HepG2 (cell line): ENCODE data around the gene TPST1. TPM values are rescaled to one million over a fixed set of nuclear protein-coding genes. Genes with fewer than 3 reads are reported as not detected.

ENCODE experiments used
- ATAC-seq: fragments of 200-7000 bp; cut with Tn5 transposase; 3 replicates; pipeline ENCODE4 v1.9.1; 2020; ENCODE audit warnings: mild to moderate bottlenecking, moderate library complexity
- BruUV-seq: library from RNA; stranded (reverse); fragments of 400-500 nt; replicated peaks from 2 replicates; lab custom pipeline; 2021; lab: Mats Ljungman, UMichigan
- CTCF ChIA-PET: fragments of 300-600 bp; formaldehyde crosslinking; extraction: SDS; loops from one replicate; lab custom pipeline; 2021; ENCODE audit warnings: low total read pairs, inconsistent platforms, low intra/inter-chr PET ratio; lab: Yijun Ruan, JAX
- POLR2A ChIA-PET: fragments of 350-600 bp; sonication (Branson Sonifier 250); formaldehyde crosslinking; loops from one replicate; lab custom pipeline; 2020; ENCODE audit warnings: antibody characterized with exemption, inconsistent platforms; lab: Yijun Ruan, JAX
- DNase-seq: peaks from one replicate; pipeline ENCODE4 v3.0.0-alpha.2; 2015; ENCODE audit warnings: low spot score
- FAIRE-seq: peaks from 3 replicates; lab custom pipeline; 2011; peaks lifted over from hg19 to GRCh38; lab: Jason Lieb, UNC
- H2AFZ ChIP-seq: one replicate; pipeline ENCODE4 v1.6.1; 2011; ENCODE audit warnings: low read length, inconsistent platforms
- H3K27ac ChIP-seq: fragments of 300-600 bp; 3 replicates; pipeline ENCODE4 v1.8.0; 2011; ENCODE audit warnings: mixed run types, mild to moderate bottlenecking, mixed read lengths, low read length, inconsistent platforms; ENCODE audit not compliant: insufficient read depth; ENCODE audit errors: extremely low read length
- H3K27me3 ChIP-seq, 2 experiments: fragments of 200-600 bp in 1 of 2; 2 replicates in 1 of 2; 3 replicates in 1 of 2; pipeline versions ENCODE4 v1.6.0 to v1.8.0; 2011; ENCODE audit warnings: low read length in 2 of 2, mild to moderate bottlenecking in 2 of 2, moderate library complexity in 2 of 2, inconsistent platforms in 1 of 2; ENCODE audit not compliant: insufficient read depth in 2 of 2, control insufficient read depth in 1 of 2
- H3K36me3 ChIP-seq, 2 experiments: fragments of 200-600 bp in 1 of 2; replicated peaks in 1 of 2; 2 replicates in 1 of 2; 3 replicates in 1 of 2; pipeline versions ENCODE4 v1.5.1 to v1.8.0; 2011; ENCODE audit warnings: low read length in 2 of 2, inconsistent platforms in 1 of 2; ENCODE audit not compliant: insufficient read depth in 2 of 2, control insufficient read depth in 1 of 2
- H3K4me1 ChIP-seq: 2 replicates; pipeline ENCODE4 v1.5.1; 2012; ENCODE audit warnings: low read length, inconsistent platforms; ENCODE audit not compliant: insufficient read depth
- H3K4me2 ChIP-seq: 2 replicates; pipeline ENCODE4 v1.6.0; 2011; ENCODE audit warnings: low read depth, low read length, inconsistent platforms
- H3K4me3 ChIP-seq, 3 experiments: fragments of 200-600 bp in 1 of 3; sonication (generic), shearing (Covaris generic) in 1 of 3; replicated peaks in 1 of 3; 2 replicates each; pipeline ENCODE4 v1.5.1; 2011 to 2016; ENCODE audit warnings: low read length in 3 of 3, inconsistent platforms in 2 of 3, low read depth in 2 of 3, mild to moderate bottlenecking in 2 of 3, control low read depth in 1 of 3, mixed read lengths in 1 of 3; ENCODE audit not compliant: insufficient read depth in 1 of 3
- H3K79me2 ChIP-seq: one replicate; pipeline ENCODE4 v1.6.1; 2011; ENCODE audit warnings: low read length, inconsistent platforms; ENCODE audit not compliant: insufficient read depth
- H3K9ac ChIP-seq: 2 replicates; pipeline ENCODE4 v1.6.0; 2011; ENCODE audit warnings: mild to moderate bottlenecking, low read depth, low read length, inconsistent platforms; ENCODE audit not compliant: insufficient read depth
- H3K9me3 ChIP-seq: 2 replicates; pipeline ENCODE4 v1.5.1; 2012; ENCODE audit warnings: mild to moderate bottlenecking, low read length
- H4K20me1 ChIP-seq: 2 replicates; pipeline ENCODE4 v1.6.0; 2011; ENCODE audit warnings: inconsistent platforms, mild to moderate bottlenecking, low read length, moderate library complexity; ENCODE audit not compliant: insufficient read depth
- BCL6 ChIP-seq: IDR thresholded peaks from 2 replicates; pipeline ENCODE4 v1.6.1; 2016; ENCODE audit warnings: missing genetic modification reagents, missing compliant biosample characterization
- GABPA ChIP-seq, 2 experiments: IDR thresholded peaks; 2 replicates each; pipeline ENCODE4 v1.6.1; 2011 to 2016; ENCODE audit warnings: low read depth in 2 of 2, low read length in 1 of 2, missing biosample characterization in 1 of 2, missing genetic modification characterization in 1 of 2
- KIAA2018 ChIP-seq: sonication (generic); formaldehyde crosslinking; IDR thresholded peaks from 2 replicates; pipeline ENCODE4 v1.5.0; 2020; ENCODE audit warnings: mild to moderate bottlenecking, missing genetic modification reagents, borderline replicate concordance
- KMT2B ChIP-seq: IDR thresholded peaks from 2 replicates; pipeline ENCODE4 v1.6.1; 2016; ENCODE audit warnings: missing genetic modification reagents, missing compliant biosample characterization
- SAP130 ChIP-seq: IDR thresholded peaks from 2 replicates; pipeline ENCODE4 v1.6.1; 2016; ENCODE audit warnings: low read depth
- YY1 ChIP-seq: IDR thresholded peaks from 2 replicates; pipeline ENCODE4 v1.6.1; 2011; ENCODE audit warnings: low read length, low read depth, moderate library complexity, mild to moderate bottlenecking; ENCODE audit not compliant: insufficient read depth, insufficient replicate concordance
- WGBS: methylation state at CpG from one replicate; pipeline ENCODE4 v1.1.6; 2017; ENCODE audit warnings: low lambda C conversion rate; 5-methylcytosine and 5-hydroxymethylcytosine counted together
- in situ Hi-C: cut with HindIII; loops from 2 replicates; pipeline ENCODE4 v1.10.0; 2017; ENCODE audit warnings: low pct_unique_long_range_greater_than_20kb; ENCODE audit not compliant: extremely low pct_ligation_motif_present
- intact Hi-C: fragments of 100-400 bp; cut with micrococcal nuclease; formaldehyde crosslinking; loops from one replicate; pipeline ENCODE4 v1.10.0; 2022; ENCODE audit not compliant: unreplicated experiment
- polyA plus RNA-seq, 8 experiments: library from polyadenylated mRNA; depleted of rRNA in 3 of 8; stranded (reverse) in 7 of 8; unstranded in 1 of 8; fragments of >200 nt; fragmentation: Illumina TruSeq in 4 of 8; extraction: Trizol in 4 of 8; gene quantifications; 2 replicates each; pipeline versions ENCODE4 v1.2.1 to v1.2.3, GENCODE V29; 2011 to 2016; ENCODE audit warnings: low read depth in 4 of 8, missing spikeins in 1 of 8, mixed read lengths in 1 of 8; ENCODE audit not compliant: insufficient read depth in 1 of 8
- total RNA-seq, 5 experiments: library from RNA; depleted of rRNA; stranded (reverse); fragments of >200 nt; fragmentation: Illumina TruSeq; extraction: Trizol; gene quantifications; 2 replicates each; pipeline ENCODE4 v1.2.3, GENCODE V29; 2016; ENCODE audit warnings: low read depth in 1 of 5
- TF ChIP-seq, protein P1 (sequence below): sonication (generic); formaldehyde crosslinking; conservative IDR thresholded peaks from 2 replicates; pipeline ENCODE4 v1.4.0; 2020; ENCODE audit warnings: missing genetic modification reagents

Gene TPST1
- total and polyA plus RNA-seq, 2 of the 13 experiments (the other 11 are each of a cell fraction or from before 2014, with no cell fraction given): 24.3 to 34.1 TPM

- TF ChIP-seq KIAA2018 (CRISPR knock-in tag): no peak
Observed at GRCh38 chr7:66377714-66378113, 172.6 kb downstream of the TPST1 start (continued).

DNA sequence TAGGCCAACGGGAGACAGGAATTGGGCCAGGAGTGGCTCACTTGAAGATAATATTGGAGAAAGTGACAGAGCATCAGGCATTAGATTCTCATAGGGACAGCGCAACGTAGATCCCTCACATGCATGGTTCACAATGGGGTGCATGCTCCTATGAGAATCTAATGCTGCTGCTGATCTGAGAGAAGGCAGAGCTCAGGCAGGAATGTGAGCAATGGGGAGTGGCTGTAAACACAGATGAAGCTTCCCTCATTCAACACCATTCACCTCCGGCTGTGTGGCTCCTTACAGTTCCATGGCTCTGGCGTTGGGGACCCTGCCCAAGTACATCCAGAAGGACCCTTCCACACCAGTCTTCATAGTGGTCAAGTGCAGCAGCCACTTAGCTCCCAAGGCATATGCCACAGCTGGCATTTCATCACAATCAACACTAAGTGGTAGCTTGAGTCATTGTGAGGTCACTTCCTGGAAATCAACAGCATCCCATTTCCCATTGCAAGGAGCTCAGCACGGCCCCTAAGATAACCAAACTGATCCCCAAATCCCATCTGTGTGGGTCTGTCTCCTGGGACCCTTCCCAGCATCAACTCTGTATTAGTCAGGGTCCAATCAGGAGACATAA lies 174.5 kb downstream of the TPST1 start:
- FAIRE-seq (no peak), DNase-seq (no peak), ATAC-seq (no peak)
- H3K27ac ChIP-seq: no peak overlapping the region
- CTCF ChIA-PET: no interaction called here
- 89% methylated on average over 6 of the region's 6 CpGs for WGBS
- in situ Hi-C loops: no loop called here
- no peaks in the 10 kb centered on the region for H3K27me3 ChIP-seq
- no TSS peak for BruUV-seq
- intact Hi-C loops: no loop called here
- H2AFZ ChIP-seq: no peak overlapping the region
- H3K36me3 ChIP-seq: peaks cover 5 to 6% of the 10 kb centered on the region in 2 experiments; a peak in 3 of 5 replicates
- no peaks in the 10 kb centered on the region for H3K79me2 ChIP-seq
- H3K4me2 ChIP-seq: no peak overlapping the region
- H3K9ac ChIP-seq: no peak overlapping the region
- H3K4me1 ChIP-seq: peaks cover 13% of the 10 kb centered on the region
- no peak overlapping the region for H3K4me3 ChIP-seq
- H4K20me1 ChIP-seq: no peaks in the 10 kb centered on the region
- POLR2A ChIA-PET: no interaction called here
- H3K9me3 ChIP-seq: no peaks in the 10 kb centered on the region
- TF ChIP-seq KMT2B (CRISPR knock-in tag) (no peak), BCL6 (CRISPR knock-in tag) (no peak), YY1 (no peak), GABPA (IDR thresholded peaks at IDR 0.05; ENCODE audit: low read depth, low read length) (no peak), GABPA (CRISPR knock-in tag; IDR thresholded peaks at IDR 0.05; ENCODE audit: low read depth) (no peak), SAP130 (no peak)
- TF ChIP-seq, protein P1, sequence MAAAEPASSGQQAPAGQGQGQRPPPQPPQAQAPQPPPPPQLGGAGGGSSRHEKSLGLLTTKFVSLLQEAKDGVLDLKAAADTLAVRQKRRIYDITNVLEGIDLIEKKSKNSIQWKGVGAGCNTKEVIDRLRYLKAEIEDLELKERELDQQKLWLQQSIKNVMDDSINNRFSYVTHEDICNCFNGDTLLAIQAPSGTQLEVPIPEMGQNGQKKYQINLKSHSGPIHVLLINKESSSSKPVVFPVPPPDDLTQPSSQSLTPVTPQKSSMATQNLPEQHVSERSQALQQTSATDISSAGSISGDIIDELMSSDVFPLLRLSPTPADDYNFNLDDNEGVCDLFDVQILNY (CRISPR knock-in tag): no peak
